GM19467 (cell line): Measurements from ENCODE around the gene TLDC2.
"Not testable (repeated sequence)": the region's sequence is repeated elsewhere in the genome, so short reads cannot be mapped to it uniquely, and the experiment has no call there.

Experiments
- ATAC-seq: cut with Tn5 transposase; IDR thresholded peaks from one replicate; pipeline ENCODE4 v1.9.1; 2021; ENCODE audit warnings: mild to moderate bottlenecking, moderate library complexity; ENCODE audit not compliant: unreplicated experiment

Gene TLDC2

GRCh38 chr20:36904690-36905089, 28.8 kb downstream of the TLDC2 start:
- ATAC-seq, result no peak

DNA sequence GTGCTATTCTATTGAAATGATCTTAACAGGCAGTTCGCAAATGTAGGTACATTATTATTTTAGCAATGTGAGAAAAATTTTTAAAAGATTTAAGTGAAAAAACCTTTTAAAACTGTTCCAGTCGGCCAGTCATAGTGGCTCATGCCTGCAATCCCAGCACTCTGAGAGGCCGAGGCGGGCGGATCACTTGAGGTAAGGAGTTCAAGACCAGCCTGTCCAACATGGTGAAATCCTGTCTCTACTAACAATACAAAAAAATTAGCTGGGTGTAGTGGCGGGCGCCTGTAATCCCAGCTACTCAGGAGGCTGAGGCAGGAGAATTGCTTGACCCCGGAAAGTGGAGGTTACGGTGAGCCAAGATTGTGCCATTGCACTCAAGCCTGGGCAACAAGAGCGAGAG, 29.6 kb downstream of the TLDC2 start:
- ATAC-seq, result not testable (repeated sequence)

GRCh38 chr20:36906086-36906485, 30.1 kb downstream of the TLDC2 start:
- ATAC-seq, result not testable (repeated sequence)

- no peak for ATAC-seq
Measured at GRCh38 chr20:36908603-36909002, 32.7 kb downstream of the TLDC2 start.

DNA sequence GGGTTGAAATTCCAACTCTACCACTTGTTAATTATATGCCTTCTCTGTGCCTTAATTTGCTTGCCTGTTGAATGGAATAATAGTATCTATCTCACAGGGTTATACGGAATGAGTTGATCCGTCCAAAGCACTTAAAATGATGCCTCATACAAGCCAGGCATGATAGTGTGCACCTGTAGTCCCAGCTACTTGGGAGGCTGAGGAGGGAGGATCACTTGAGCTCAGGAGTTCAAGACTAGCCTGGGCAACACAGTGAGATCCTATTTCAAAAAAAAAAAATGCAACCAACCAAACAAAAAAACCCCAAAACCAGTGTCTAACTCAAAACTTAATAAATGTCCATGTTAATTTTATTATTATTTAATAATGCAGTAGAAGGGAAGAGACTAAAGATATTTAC, 40.3 kb downstream of the TLDC2 start:
- ATAC-seq, result no peak

GRCh38 chr20:36917240-36917639, 41.3 kb downstream of the TLDC2 start:
- ATAC-seq, result no peak

DNA sequence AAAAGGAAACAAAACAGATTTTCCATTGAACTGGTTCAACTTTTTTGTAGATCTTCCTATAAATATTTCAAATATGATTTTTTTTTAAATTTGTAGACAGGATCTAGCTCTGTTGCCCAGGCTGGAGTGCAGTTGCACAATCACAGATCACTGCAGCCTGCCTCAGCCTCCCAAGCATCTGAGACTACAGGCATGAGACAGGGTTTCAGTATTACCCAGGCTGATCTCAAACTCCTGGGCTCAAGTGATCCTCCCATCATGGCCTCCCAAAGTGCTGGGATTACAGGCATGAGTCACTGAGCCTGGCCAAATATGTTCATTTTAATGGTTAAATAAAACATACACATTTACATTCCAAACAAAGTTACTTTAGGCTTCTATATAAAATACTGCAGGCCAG, 42.0 kb downstream of the TLDC2 start:
- no peak for ATAC-seq

GRCh38 chr20:36919715-36920333, 43.9 kb downstream of the TLDC2 start:
- no peak for ATAC-seq

- no peak for ATAC-seq
Measured at GRCh38 chr20:36920334-36920730, 44.4 kb downstream of the TLDC2 start.

- no peak for ATAC-seq
Measured at GRCh38 chr20:36924167-36925045, 48.5 kb downstream of the TLDC2 start.

GRCh38 chr20:36925234-36925633, 49.3 kb downstream of the TLDC2 start:
- no peak for ATAC-seq

DNA sequence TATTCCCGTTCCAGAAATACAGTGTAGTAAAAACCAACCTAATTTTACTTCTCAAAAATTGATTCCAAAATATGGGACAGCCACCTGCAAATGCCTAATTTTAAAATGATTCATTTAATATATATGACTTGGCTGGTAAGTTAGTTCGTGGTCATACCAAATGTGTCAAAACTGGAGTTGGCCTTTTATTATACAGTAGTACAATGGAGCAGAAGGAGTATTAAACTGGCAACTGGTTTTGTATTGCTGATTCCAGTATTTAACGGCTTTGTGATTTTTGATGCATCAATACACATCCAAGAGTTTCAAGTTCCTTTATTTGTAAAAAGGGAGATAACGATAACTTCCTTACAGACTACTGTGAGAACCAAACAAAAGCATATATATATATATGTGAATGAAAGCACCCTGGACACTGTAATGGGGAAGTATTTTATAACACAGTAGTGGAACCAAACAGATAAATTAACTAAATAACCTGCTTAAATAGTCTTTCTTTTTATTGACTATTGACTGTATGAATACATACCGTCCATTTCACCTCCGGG, 50.8 kb downstream of the TLDC2 start:
- ATAC-seq, result no peak

DNA sequence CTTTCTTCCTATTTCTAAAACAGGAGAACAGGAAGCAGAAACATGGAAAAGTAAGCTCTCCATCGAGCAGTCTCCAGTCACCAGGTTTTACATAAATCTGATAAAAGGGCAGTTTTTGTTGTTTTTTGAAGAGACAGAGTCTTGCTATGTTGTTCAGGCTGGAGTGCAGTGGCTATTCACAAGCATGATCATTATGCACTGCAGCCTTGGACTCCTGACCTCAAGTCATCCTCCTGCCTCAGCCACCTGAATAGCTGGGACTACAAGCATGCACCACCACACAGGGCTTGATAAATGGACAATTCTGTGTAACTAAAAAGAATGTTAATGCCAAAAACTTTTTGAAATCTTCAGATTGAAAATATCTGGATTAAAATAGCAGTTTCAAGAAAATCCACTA, 51.8 kb downstream of the TLDC2 start:
- no peak for ATAC-seq

DNA sequence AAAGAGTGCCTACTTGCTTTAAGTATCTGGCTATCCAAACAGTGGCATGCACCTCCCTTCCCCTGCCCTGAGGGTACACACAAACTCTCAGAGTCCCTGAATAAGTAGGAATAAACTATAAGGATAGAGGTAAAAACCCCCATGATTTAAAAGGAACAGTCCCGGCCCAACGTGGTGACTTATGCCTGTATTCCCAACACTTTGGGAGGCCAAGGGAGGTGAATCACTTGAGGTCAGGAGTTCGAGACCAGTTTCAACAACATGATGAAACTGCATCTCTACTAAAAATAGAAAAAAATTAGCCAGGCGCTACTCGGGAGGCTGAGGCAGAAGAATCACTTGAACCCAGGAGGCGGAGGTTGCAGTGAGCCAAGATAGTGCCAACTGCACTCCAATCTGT, 53.4 kb downstream of the TLDC2 start:
- ATAC-seq, result no peak

DNA sequence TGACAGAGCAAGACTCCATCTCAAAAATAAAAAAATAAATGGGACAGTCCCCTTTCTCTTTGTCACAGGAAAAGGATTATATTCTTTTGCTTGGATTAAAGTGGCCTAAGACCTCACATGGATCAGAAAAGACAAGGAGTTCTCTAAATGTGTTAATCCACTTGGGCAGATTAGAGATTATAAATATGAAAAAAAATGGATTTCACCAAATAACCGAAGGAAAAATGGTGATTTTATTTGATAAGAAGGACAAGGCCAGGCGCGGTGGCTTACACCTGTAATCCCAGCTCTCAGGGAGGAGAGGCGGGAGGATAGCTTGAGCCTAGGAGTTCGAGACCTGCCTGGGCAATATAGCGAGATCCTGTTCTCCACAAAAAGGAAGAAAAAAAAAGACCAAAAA, 53.8 kb downstream of the TLDC2 start:
- no peak for ATAC-seq

GRCh38 chr20:36932067-36932466, 56.1 kb downstream of the TLDC2 start:
- not testable (repeated sequence) for ATAC-seq

- ATAC-seq, result no peak
Measured at GRCh38 chr20:36932476-36933426, 56.8 kb downstream of the TLDC2 start.

DNA sequence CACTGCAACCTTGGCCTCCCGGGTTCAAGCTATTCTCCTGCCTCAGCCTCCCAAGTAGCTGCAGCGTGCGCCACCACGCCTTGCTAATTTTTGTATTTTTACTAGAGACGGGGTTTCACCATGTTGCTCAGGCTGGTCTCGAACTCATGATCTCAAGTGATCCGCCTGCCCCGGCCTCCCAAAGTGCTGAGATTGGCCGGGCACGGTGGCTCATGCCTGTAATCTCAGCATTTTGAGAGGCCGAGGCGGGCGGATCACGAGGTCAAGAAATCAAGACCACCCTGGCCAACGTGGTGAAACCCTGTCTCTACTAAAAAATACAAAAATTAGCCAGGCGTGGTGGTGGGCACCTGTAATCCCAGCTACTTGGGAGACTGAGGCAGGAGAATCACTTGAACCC, 57.6 kb downstream of the TLDC2 start:
- not testable (repeated sequence) for ATAC-seq

- ATAC-seq, result no peak
Measured at GRCh38 chr20:36936341-36936740, 60.4 kb downstream of the TLDC2 start.

DNA sequence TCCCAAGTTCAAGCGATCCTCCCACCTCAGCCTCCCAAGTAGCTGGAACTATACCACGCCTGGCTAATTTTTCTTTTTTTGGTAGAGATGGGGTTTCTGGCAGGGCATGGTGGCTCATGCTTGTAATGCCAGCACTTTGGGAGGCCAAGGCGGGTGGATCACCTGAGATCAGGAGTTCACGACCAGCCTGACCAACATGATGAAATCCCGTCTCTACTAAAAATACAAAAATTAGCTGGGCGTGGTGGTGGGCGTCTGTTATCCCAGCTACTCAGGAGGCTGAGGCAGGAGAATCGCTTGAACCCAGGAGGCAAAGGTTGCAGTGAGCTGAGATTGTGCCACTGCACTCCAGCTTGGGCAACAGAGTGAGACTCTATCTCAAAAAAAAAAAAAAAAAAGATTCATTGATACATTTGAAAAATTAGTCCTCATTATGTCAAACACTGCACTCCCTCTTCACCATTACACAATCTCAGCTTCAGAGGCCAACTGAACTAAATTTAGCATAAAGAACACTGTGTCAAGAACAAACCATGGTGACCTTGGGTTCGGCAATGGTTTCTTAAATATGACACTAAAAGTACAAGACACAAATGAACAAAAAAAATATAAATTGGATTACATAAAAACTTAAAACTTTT, 60.9 kb downstream of the TLDC2 start:
- ATAC-seq, result not testable (repeated sequence)

DNA sequence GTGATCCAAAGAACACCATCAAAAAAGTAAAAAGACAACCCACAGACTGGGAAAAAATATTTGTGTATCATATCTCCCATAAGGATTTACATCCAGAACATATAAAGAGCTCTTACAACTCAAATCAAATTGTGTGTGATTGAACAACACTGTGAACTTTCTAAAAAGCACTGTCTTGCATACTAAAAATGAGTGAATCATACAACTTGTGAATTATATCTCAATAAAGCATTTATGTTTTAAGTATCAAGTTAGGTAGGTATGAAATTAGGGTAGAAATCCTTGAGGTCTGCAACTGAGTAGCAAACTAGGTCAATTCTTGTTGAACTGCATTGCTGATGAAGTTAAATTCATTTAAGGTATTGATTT, 61.4 kb downstream of the TLDC2 start:
- ATAC-seq, result no peak
